Nephron progenitor cell (in vitro differentiated cells): Measurements from ENCODE around the gene IRGQ.

Experiments
- DNase-seq: peaks from one replicate; pipeline ENCODE4 v3.0.0; 2021
- H3K27ac Mint-ChIP-seq: 2 replicates; pipeline ENCODE4 v1.8.0; 2021; ENCODE audit warnings: mild to moderate bottlenecking, moderate library complexity, mixed read lengths
- H3K27me3 Mint-ChIP-seq: 2 replicates; pipeline ENCODE4 v1.8.0; 2021; ENCODE audit warnings: mild to moderate bottlenecking, low read depth, mixed read lengths; ENCODE audit not compliant: poor library complexity
- H3K36me3 Mint-ChIP-seq: 2 replicates; pipeline ENCODE4 v1.8.0; 2021; ENCODE audit warnings: low read depth, mixed read lengths
- H3K4me1 Mint-ChIP-seq: 2 replicates; pipeline ENCODE4 v1.8.0; 2021; ENCODE audit warnings: mixed read lengths
- H3K4me3 Mint-ChIP-seq: 2 replicates; pipeline ENCODE4 v1.8.0; 2021; ENCODE audit warnings: mild to moderate bottlenecking, moderate library complexity, mixed read lengths
- H3K9me3 Mint-ChIP-seq: 2 replicates; pipeline ENCODE4 v1.8.0; 2021; ENCODE audit warnings: mild to moderate bottlenecking, moderate library complexity, mixed read lengths
- CTCF ChIP-seq: fragments of 200-600 bp; sonication (generic); IDR thresholded peaks from 2 replicates; pipeline ENCODE4 v1.5.0; 2021; ENCODE audit warnings: antibody characterized with exemption

Gene IRGQ

GRCh38 chr19:43626838-43627237 is 30.9 kb upstream of the IRGQ start:
- no peaks in the 10 kb centered on the region for H3K9me3 Mint-ChIP-seq
- peak overlapping the region; percentile 47 for H3K27ac Mint-ChIP-seq
- DNase-seq, result no peak
- peaks cover 16% of the 10 kb centered on the region for H3K4me1 Mint-ChIP-seq
- H3K27me3 Mint-ChIP-seq, result peaks cover under 1% of the 10 kb centered on the region
- no peak for TF ChIP-seq CTCF
- H3K4me3 Mint-ChIP-seq, result peak overlapping the region; percentile 23
- peaks cover 40% of the 10 kb centered on the region for H3K36me3 Mint-ChIP-seq

- Mint-ChIP-seq H3K4me1 (peaks cover 20% of the 10 kb centered on the region), H3K9me3 (no peaks in the 10 kb centered on the region), H3K27ac (no peak overlapping the region), H3K36me3 (peaks cover 45% of the 10 kb centered on the region), H3K4me3 (no peak overlapping the region), H3K27me3 (no peaks in the 10 kb centered on the region)
- no peak for TF ChIP-seq CTCF
- DNase-seq, result no peak
Measured at GRCh38 chr19:43625918-43626579, 30.1 kb upstream of the IRGQ start.

- Mint-ChIP-seq H3K4me3 (no peak overlapping the region), H3K36me3 (peaks cover 45% of the 10 kb centered on the region), H3K9me3 (no peaks in the 10 kb centered on the region), H3K27ac (no peak overlapping the region), H3K4me1 (peaks cover 30% of the 10 kb centered on the region), H3K27me3 (no peaks in the 10 kb centered on the region)
- peak; percentile 69 for DNase-seq
- TF ChIP-seq CTCF, result peak; percentile 17
Measured at GRCh38 chr19:43624933-43625332, 29.0 kb upstream of the IRGQ start.

GRCh38 chr19:43623889-43624670 is 28.1 kb upstream of the IRGQ start:
- peak; percentile 22 for DNase-seq
- H3K27me3 Mint-ChIP-seq, result no peaks in the 10 kb centered on the region
- H3K27ac Mint-ChIP-seq, result no peak overlapping the region
- H3K4me3 Mint-ChIP-seq, result no peak overlapping the region
- no peak for TF ChIP-seq CTCF
- peaks cover 45% of the 10 kb centered on the region for H3K36me3 Mint-ChIP-seq
- H3K4me1 Mint-ChIP-seq, result peaks cover 36% of the 10 kb centered on the region
- no peaks in the 10 kb centered on the region for H3K9me3 Mint-ChIP-seq

- H3K9me3 Mint-ChIP-seq, result no peaks in the 10 kb centered on the region
- H3K4me1 Mint-ChIP-seq, result peaks cover 42% of the 10 kb centered on the region
- H3K27me3 Mint-ChIP-seq, result no peaks in the 10 kb centered on the region
- peak overlapping the region; percentile 68 for H3K27ac Mint-ChIP-seq
- no peak overlapping the region for H3K4me3 Mint-ChIP-seq
- TF ChIP-seq CTCF, result no peak
- H3K36me3 Mint-ChIP-seq, result peaks cover 45% of the 10 kb centered on the region
- DNase-seq, result no peak
Measured at GRCh38 chr19:43622956-43623355, 27.0 kb upstream of the IRGQ start.
